GM20000 (cell line): Measurements from ENCODE around the gene CHAC1.

Experiments
- DNase-seq: peaks from one replicate; pipeline ENCODE4 v3.0.0; 2012; ENCODE audit warnings: low spot score
- TF ChIP-seq, protein P1 (sequence below): IDR thresholded peaks from 2 replicates; pipeline ENCODE4 v1.5.1; 2012; ENCODE audit warnings: mild to moderate bottlenecking, control low read depth; ENCODE audit errors: extremely low read depth, missing control alignments

The CHAC1 gene

GRCh38 chr15:40911141-40911540, 42.1 kb upstream of the CHAC1 start:
- TF ChIP-seq, protein P1, sequence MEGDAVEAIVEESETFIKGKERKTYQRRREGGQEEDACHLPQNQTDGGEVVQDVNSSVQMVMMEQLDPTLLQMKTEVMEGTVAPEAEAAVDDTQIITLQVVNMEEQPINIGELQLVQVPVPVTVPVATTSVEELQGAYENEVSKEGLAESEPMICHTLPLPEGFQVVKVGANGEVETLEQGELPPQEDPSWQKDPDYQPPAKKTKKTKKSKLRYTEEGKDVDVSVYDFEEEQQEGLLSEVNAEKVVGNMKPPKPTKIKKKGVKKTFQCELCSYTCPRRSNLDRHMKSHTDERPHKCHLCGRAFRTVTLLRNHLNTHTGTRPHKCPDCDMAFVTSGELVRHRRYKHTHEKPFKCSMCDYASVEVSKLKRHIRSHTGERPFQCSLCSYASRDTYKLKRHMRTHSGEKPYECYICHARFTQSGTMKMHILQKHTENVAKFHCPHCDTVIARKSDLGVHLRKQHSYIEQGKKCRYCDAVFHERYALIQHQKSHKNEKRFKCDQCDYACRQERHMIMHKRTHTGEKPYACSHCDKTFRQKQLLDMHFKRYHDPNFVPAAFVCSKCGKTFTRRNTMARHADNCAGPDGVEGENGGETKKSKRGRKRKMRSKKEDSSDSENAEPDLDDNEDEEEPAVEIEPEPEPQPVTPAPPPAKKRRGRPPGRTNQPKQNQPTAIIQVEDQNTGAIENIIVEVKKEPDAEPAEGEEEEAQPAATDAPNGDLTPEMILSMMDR = no peak
- DNase-seq = no peak

DNA sequence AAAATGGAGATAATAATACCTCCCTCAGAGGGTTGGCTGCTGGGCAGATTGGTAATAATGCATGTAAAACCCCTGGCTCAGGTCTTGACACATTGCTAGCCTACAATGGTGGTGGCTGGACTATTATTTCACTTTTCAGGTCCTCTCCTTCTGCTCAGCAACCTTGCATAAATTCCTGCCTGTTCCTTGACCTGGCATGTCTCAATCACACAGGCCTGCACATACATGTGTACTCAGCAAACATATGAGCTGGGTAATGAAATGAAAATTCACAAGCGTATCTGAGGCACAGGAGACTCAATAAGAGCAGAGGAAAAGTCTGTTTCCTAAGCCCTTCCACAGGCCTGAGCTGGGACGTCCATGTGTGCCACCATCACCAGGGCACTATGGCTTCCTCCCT, 41.6 kb upstream of the CHAC1 start:
- DNase-seq = no peak
- TF ChIP-seq, protein P1 = no peak

GRCh38 chr15:40912478-40912877, 40.8 kb upstream of the CHAC1 start:
- no peak for DNase-seq
- TF ChIP-seq, protein P1 = no peak

- no peak for DNase-seq
- TF ChIP-seq, protein P1 = no peak
Observed at GRCh38 chr15:40914013-40914412, 39.3 kb upstream of the CHAC1 start.

DNA sequence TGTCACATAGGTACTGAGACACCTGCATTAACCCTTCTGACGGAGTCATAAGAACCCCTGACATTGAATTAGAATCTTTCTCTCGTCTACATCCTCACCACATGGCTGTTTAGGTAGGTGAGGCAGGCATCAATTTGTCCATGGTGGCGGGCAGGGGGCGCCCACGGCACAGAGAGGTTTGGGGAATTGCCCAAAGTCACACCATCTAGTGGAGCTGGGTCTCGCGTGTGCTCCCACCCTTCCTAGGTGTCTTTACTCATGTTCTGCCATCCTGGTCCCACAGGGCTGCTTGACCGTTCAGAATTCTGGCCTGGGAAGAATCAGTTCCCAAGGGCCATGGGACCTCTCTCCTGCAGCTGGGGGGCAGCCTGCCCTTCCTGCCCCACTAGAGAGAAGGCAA, 38.8 kb upstream of the CHAC1 start:
- DNase-seq = no peak
- TF ChIP-seq, protein P1 = no peak

GRCh38 chr15:40915116-40915661, 38.1 kb upstream of the CHAC1 start:
- no peak for DNase-seq
- TF ChIP-seq, protein P1 = no peak

GRCh38 chr15:40915679-40916078, 37.6 kb upstream of the CHAC1 start:
- no peak for DNase-seq
- TF ChIP-seq, protein P1 = no peak

DNA sequence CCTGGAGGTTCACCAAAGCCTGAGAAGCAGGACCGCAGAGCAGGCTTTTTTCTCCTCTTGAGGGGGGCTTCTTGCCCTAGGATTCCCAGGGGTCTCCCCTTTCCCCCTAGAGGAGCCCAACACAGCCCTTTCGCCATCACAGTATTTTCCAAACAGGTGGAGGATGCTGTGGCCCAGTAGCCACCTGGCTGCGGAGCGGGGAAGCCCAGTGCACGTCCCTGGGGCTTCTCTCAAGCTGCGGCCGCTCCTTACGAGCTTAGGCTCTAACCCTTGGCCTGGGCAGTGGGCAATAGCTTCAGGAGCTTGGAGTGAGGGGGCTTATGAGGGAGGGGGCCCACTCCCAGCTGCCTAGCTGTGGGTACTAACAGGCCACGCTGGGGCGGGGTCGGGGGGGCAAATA, 35.7 kb upstream of the CHAC1 start:
- TF ChIP-seq, protein P1 = no peak
- DNase-seq = no peak
